SJCRH30 (cell line): ENCODE results near the gene FCMR. TPM values are rescaled to one million over a fixed set of nuclear protein-coding genes. Genes with fewer than 3 reads are reported as not detected.
A peak's percentile ranks its signal among the peaks of the same experiment; 100 is the strongest.
"Not testable (repeated sequence)": the region's sequence is repeated elsewhere in the genome, so short reads cannot be mapped to it uniquely, and the experiment has no call there.

Source experiments
- DNase-seq, 2 experiments: peaks; one replicate each; pipeline ENCODE4 v3.0.0-alpha.2; 2015 to 2020
- H3K27ac ChIP-seq: fragments of 250-450 bp; sonication (Bioruptor Pico); 2 replicates; pipeline ENCODE4 v1.5.1; 2020; ENCODE audit warnings: mild to moderate bottlenecking, moderate library complexity
- H3K27me3 ChIP-seq: fragments of 250-450 bp; sonication (Bioruptor Pico); 2 replicates; pipeline ENCODE4 v1.5.1; 2020; ENCODE audit warnings: mild to moderate bottlenecking, moderate library complexity
- H3K36me3 ChIP-seq: fragments of 250-450 bp; sonication (Bioruptor Pico); 2 replicates; pipeline ENCODE4 v1.5.1; 2020; ENCODE audit warnings: mild to moderate bottlenecking, moderate library complexity
- H3K4me1 ChIP-seq: fragments of 250-450 bp; sonication (Bioruptor Pico); 2 replicates; pipeline ENCODE4 v1.5.1; 2020; ENCODE audit warnings: mild to moderate bottlenecking, moderate library complexity
- H3K4me3 ChIP-seq: fragments of 250-450 bp; sonication (Bioruptor Pico); 2 replicates; pipeline ENCODE4 v1.5.1; 2020; ENCODE audit warnings: mild to moderate bottlenecking, moderate library complexity
- H3K9me3 ChIP-seq: fragments of 250-450 bp; sonication (Bioruptor Pico); replicated peaks from 2 replicates; pipeline ENCODE4 v1.5.1; 2020; ENCODE audit warnings: mild to moderate bottlenecking, moderate library complexity
- total RNA-seq: library from RNA; depleted of rRNA; stranded (reverse); fragments of >200 nt; shearing (Covaris generic); gene quantifications from 2 replicates; pipeline ENCODE4 v1.2.3, GENCODE V29; 2014

FCMR gene
- total RNA-seq, 1 experiment from 2014 or later, result not detected

DNA sequence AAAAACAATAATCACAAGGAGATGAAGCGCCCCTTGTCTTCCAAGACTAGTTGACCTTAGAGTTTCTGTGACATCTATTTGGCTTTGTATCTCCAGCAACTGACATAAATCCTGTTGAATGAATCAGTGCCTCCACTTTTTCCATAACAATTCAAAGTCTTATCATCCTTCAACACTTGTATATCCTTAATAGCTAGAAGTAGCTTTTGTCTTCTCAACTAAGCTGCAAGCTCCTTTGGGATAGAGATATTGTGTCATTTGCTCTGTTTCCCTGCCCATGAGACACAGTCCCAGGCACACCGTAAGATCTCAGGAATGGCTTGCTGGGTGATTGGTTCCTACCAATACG is 18.8 kb upstream of the FCMR start:
- DNase-seq, result no peak
- Histone ChIP-seq H3K36me3 (no peaks in the 10 kb centered on the region), H3K27ac (no peak overlapping the region), H3K4me1 (no peaks in the 10 kb centered on the region), H3K4me3 (no peak overlapping the region), H3K9me3 (no peaks in the 10 kb centered on the region), H3K27me3 (peaks cover 7% of the 10 kb centered on the region)

DNA sequence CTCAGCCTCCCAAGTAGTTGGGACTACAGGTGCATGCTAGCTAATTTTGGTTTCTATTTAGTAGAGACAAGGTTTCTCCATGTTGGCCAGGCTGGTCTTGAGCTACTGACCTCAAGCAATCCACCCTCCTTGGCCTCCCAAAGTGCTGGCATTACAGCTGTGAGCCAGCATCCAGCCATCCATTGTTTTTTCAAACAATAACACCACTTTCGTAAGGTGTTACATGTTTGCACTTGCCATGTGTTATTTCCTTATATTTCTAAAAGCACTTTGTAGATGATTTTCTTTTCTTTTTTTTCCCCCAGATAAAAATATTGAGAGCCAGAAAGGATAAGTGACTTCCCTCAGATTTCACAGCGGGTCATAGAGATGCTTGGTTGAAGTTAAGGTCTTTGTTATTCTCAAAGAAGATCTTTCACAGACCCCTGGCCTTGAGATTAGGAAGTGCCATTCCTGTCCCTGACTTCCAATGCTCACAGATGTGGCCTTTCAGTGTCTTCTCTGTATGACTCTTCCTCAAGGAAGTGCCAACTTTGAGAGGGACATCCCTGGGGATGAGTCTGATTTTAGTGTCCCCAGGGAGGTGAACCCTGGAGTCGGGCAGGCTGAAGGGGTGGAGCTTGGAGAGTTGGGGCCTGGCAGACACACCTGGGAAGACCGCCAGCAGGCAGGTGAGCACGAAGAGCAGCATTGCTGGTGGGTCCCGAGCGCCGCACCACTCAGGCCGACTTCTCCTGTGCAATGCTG is 18.3 kb upstream of the FCMR start:
- H3K4me1 ChIP-seq, result no peaks in the 10 kb centered on the region
- H3K27me3 ChIP-seq, result peaks cover 7% of the 10 kb centered on the region
- no peak overlapping the region for H3K4me3 ChIP-seq
- H3K27ac ChIP-seq, result no peak overlapping the region
- no peaks in the 10 kb centered on the region for H3K9me3 ChIP-seq
- no peaks in the 10 kb centered on the region for H3K36me3 ChIP-seq
- DNase-seq, result no peak

DNA sequence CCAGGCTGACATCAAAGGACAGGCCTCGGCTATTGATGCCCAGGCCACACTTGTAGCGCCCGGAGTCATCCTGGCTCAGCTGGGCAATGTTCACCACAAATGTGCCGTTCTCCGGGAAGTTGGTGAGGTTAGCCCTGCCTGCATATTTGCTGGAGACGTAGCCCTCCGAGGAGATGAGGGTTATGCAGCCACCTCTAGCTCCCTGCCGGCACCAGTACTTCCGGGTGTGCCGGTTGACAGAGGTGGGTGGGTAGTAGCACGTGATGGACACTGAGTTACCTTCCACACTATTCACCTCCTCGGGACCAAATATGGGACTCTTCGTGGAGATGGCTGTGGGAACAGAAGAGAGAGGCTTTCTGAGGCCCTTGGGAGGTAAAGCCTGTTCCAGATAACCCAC is 17.4 kb upstream of the FCMR start:
- peaks cover 7% of the 10 kb centered on the region for H3K27me3 ChIP-seq
- H3K4me3 ChIP-seq, result no peak overlapping the region
- no peaks in the 10 kb centered on the region for H3K36me3 ChIP-seq
- no peaks in the 10 kb centered on the region for H3K4me1 ChIP-seq
- DNase-seq, result no peak
- no peak overlapping the region for H3K27ac ChIP-seq
- no peaks in the 10 kb centered on the region for H3K9me3 ChIP-seq

DNA sequence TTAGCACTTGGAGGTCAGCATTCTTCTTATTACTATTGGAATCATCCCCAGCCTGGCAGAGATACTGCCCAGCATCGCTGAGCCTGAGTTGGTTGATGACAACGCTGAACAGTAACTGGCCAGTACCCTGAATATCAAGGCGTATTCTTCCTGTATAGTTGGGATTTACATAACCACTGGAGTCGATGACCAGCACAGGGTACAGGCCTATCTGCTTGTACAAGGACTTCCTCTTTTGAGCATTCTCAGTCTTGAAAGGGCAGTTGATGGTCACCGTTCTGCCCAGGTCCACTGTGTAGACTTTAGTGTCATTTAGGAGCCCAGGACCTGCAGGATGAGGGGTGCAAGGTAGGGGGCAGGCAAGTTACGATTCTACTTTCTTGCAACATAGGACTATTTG is 15.7 kb upstream of the FCMR start:
- H3K36me3 ChIP-seq, result no peaks in the 10 kb centered on the region
- H3K9me3 ChIP-seq, result no peaks in the 10 kb centered on the region
- H3K27ac ChIP-seq, result no peak overlapping the region
- no peak for DNase-seq
- no peaks in the 10 kb centered on the region for H3K4me1 ChIP-seq
- H3K4me3 ChIP-seq, result no peak overlapping the region
- peaks cover 3% of the 10 kb centered on the region for H3K27me3 ChIP-seq

DNA sequence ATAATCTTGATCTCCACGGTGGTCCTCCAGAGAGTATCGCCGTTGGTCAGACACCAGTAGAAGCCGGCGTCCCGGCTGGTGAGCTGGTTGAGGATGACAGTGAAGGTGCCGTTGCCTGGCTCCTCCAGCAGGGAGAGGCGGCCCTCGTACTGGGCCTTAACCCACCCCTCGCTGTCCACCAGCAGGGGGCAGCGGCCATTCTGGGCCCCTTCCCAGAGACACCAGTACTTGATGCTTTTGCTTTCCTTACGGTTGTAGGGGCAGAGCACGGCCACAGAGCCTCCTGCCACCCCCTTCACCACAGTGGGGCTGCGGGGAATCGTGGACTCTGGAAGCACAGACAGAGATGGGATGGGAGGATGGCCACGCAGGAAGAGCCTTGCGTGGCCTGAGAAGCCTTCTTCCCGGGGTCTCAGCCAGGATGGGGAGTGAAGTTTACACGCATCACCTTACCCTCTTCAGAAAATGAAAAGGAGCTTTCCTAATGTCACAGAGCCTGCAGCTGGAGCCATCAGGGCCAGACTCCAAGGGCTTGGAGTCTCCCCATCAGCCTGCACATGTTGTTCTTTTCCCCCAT is 13.8 kb upstream of the FCMR start:
- H3K4me3 ChIP-seq, result no peak overlapping the region
- peaks cover 10% of the 10 kb centered on the region for H3K27me3 ChIP-seq
- H3K27ac ChIP-seq, result no peak overlapping the region
- no peaks in the 10 kb centered on the region for H3K36me3 ChIP-seq
- no peaks in the 10 kb centered on the region for H3K9me3 ChIP-seq
- DNase-seq, result peak; percentile 42 to 57
- H3K4me1 ChIP-seq, result no peaks in the 10 kb centered on the region

DNA sequence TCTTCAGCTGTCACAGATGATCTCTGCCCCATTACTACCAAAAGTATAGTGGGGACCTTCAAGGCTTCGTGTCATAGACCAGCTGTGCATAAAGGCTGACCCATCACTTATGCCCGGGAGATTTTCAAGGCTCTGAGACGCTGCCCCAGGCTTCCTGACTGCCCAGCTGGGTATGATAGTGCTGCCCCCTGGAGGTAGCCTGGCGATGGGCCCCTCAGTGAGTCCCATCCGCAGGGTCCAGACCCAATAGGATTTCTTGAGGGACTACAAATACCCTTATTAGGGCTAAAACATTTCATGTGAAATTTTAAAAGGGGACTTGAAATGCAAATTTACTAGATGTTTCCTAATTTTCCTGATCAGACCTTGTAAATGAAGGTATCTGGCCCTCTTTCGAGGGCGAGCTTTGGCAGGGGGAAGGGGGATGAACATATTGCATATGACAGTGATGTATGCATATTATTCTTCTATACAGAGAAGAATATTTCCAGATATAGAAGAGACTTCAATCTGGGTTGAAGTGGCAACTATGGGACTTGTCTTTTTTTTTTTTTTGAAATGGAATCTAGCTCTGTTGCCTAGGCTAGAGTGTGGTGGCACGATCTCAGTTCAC is 11.7 kb upstream of the FCMR start:
- Histone ChIP-seq H3K4me1 (no peaks in the 10 kb centered on the region), H3K9me3 (no peaks in the 10 kb centered on the region), H3K27me3 (peaks cover 7% of the 10 kb centered on the region), H3K4me3 (no peak overlapping the region), H3K36me3 (no peaks in the 10 kb centered on the region), H3K27ac (no peak overlapping the region)
- DNase-seq, result peak; percentile 55 to 70

DNA sequence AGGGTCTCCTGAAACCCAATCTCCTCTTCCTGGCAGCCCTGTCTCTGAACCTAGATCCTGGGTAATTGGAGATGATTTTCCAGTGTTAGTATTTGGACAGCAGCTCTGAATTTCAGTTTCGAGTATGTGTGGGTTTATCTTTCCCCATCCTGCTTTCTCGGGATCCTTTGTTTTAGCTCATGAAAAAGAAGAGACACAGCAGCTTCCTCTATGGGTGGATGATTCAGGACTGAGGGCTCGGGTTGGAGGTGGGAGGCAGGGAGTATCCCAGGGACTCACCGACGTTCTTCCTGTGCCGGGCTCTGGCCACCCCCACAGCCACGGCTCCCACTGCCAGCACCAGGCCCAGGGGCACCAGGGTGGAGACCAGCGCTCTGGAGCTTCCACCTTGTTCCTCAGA is 10.4 kb upstream of the FCMR start:
- Histone ChIP-seq H3K4me1 (no peaks in the 10 kb centered on the region), H3K4me3 (no peak overlapping the region), H3K9me3 (no peaks in the 10 kb centered on the region), H3K36me3 (no peaks in the 10 kb centered on the region), H3K27ac (no peak overlapping the region), H3K27me3 (peaks cover 7% of the 10 kb centered on the region; the same call in 1 of the 2 replicates)
- DNase-seq, result no peak

DNA sequence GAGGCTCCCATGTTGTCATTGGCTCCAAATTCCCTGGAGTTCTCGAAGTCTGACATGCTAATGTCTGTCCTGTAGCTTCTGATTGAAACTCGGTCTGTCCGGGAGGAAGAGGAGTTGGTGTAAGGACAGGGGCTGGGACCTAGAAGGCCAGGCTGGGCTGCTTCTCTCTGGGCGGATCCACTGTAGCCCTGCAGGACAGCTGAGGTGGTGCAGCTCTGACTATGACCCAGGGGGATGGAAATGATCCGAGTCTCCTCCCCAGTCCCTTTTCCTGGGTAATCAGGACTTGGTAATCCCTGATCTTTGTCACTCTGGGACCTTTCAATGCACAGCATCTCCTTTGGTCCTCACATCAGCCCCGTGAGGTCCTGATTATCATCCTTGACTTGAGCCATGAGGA is 10.0 kb upstream of the FCMR start:
- H3K36me3 ChIP-seq, result no peaks in the 10 kb centered on the region
- no peak overlapping the region for H3K27ac ChIP-seq
- peaks cover 7% of the 10 kb centered on the region; the same call in 1 of the 2 replicates for H3K27me3 ChIP-seq
- no peaks in the 10 kb centered on the region for H3K9me3 ChIP-seq
- no peaks in the 10 kb centered on the region for H3K4me1 ChIP-seq
- no peak overlapping the region for H3K4me3 ChIP-seq
- DNase-seq, result no peak

DNA sequence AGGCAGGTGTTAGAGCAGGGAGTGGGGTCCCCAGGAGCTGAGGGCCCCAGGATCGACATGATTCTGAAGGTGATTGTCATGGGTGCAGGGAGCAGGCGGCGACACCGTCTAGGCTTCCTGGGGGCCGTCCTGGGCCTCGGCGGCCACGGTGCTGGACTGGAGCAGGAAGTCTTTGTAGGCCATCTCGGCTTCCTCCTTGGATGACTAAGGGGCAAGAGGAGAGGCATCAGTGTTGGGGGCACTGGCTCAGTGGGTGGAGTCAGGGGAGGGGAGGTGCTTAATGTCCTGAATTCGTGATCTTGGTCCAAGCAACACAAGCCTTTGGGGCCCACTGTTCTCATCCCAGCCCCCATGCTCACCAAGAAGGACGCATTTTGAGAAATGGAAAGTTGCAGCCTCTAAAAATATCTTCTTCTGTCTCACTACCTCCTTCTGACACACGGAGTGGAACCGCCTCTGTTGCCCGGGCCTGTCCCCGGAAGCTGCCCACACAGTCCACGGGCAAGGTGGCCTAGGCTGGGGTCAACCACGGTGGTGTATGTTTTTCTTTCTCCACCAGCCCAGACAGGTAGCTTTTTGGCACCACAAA is 8.6 kb upstream of the FCMR start:
- Histone ChIP-seq H3K9me3 (no peaks in the 10 kb centered on the region), H3K4me1 (no peaks in the 10 kb centered on the region), H3K27me3 (peaks cover 7% of the 10 kb centered on the region; the same call in 1 of the 2 replicates), H3K36me3 (no peaks in the 10 kb centered on the region), H3K4me3 (no peak overlapping the region), H3K27ac (no peak overlapping the region)
- DNase-seq, result no peak

DNA sequence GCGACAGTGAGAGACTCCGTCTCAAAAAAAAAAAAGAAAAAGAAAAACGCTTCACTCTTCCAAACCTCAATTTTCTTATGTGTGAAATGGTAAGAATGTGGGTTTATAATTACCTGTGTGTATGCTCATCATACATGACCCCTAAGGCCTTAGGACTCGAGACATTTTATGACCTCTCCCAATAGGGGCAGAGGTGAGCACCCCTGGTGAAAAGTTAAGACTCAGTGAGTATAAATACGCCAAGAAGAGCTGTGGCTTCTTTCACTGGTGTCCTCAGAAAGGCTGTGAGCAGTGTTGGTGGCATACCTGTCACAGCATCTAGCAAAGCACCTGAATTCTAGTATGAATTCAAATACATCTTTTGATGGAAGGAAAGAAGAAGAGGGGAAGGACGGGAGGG is 7.8 kb upstream of the FCMR start:
- DNase-seq, result no peak
- H3K27ac ChIP-seq, result no peak overlapping the region
- H3K4me3 ChIP-seq, result no peak overlapping the region

DNA sequence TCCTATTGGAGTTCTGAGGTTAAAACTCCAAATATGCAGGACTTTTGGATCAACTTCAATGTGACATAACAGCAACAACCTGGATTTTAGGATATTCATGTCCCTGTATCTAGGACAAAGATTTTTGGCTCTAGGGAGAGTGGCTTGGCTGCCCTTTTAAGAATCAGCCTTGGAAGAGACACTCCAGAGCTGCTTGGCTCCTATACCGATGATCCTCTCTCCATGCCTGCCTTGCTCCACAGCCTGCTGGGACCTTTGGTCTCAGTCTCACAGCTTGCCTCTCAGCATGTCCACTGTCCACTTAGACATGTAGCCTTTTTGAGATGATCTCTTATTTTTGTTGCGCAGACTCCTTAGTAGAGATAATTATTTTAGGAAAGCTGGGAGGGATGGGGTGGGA is 4.5 kb upstream of the FCMR start:
- Histone ChIP-seq H3K9me3 (no peaks in the 10 kb centered on the region), H3K4me3 (no peak overlapping the region), H3K4me1 (no peaks in the 10 kb centered on the region), H3K27ac (no peak overlapping the region), H3K27me3 (no peaks in the 10 kb centered on the region), H3K36me3 (no peaks in the 10 kb centered on the region)
- DNase-seq, result no peak

More for the DNA sequence above, 7.8 kb upstream of the FCMR start:
- Histone ChIP-seq H3K9me3 (no peaks in the 10 kb centered on the region), H3K4me1 (no peaks in the 10 kb centered on the region), H3K36me3 (no peaks in the 10 kb centered on the region), H3K27me3 (peaks cover 7% of the 10 kb centered on the region; the same call in 1 of the 2 replicates)

DNA sequence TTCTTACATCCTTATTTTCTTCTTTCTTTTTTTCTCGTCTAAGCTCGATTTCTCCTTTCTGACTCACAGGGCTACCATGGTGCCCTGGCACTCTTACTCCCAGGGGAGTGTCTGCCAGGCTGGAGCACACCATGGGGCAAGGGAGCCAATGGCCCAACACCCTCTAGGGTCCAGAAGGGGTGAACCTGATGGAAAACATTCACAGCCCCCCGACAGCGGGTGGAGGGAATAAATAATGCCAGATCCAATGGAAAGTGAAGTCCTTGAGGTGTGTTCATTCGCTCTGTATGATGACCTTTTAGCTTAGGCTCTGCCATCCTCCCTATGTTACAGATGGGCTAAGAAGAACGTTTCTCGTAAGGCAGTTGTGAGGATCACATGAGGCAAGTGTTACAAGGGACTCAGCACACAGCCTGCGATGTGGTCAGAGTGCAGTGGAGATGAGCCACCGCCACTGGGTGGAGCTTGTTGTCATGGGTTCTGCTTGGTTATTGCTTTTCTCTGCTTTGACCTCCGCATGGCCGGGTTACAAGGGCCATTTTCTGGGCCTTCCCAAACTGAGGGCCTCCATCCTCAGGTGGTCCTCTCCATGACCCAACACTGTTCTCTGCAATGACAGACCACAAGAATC is 3.5 kb upstream of the FCMR start:
- H3K4me1 ChIP-seq, result no peaks in the 10 kb centered on the region
- no peak overlapping the region for H3K27ac ChIP-seq
- no peak overlapping the region for H3K4me3 ChIP-seq
- H3K36me3 ChIP-seq, result no peaks in the 10 kb centered on the region
- peak in 1 of 2 experiments; percentile 15 for DNase-seq
- no peaks in the 10 kb centered on the region for H3K9me3 ChIP-seq
- no peaks in the 10 kb centered on the region for H3K27me3 ChIP-seq

DNA sequence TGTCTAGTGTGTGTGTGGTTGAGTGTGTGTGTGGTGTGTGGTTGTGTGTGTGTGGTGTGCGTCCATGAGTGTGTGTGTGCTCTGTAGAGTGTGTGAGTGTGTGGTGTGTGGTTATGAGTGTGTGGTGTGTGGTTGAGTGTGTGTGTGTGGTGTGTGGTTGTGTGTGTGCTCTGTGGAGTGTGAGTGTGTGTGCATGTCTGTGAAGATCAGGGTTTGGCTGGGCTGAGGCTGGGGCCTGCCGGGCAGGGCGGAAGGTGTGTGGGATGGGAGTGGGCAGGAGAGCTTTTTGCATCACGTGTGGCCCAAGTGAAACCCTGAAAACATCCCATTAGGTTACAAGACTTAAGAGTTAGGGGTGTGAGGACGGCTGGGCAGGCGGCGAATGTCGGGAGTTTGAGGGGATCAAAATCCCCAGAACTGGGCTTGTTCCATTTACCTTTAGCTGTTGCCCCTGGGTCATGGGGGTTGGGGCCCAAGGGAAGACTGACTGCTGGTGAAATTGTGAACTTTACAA is 2.9 kb upstream of the FCMR start:
- DNase-seq, result no peak
- H3K9me3 ChIP-seq, result no peaks in the 10 kb centered on the region
- no peaks in the 10 kb centered on the region for H3K4me1 ChIP-seq
- no peak overlapping the region for H3K4me3 ChIP-seq
- no peak overlapping the region for H3K27ac ChIP-seq
- H3K36me3 ChIP-seq, result no peaks in the 10 kb centered on the region
- no peaks in the 10 kb centered on the region for H3K27me3 ChIP-seq

DNA sequence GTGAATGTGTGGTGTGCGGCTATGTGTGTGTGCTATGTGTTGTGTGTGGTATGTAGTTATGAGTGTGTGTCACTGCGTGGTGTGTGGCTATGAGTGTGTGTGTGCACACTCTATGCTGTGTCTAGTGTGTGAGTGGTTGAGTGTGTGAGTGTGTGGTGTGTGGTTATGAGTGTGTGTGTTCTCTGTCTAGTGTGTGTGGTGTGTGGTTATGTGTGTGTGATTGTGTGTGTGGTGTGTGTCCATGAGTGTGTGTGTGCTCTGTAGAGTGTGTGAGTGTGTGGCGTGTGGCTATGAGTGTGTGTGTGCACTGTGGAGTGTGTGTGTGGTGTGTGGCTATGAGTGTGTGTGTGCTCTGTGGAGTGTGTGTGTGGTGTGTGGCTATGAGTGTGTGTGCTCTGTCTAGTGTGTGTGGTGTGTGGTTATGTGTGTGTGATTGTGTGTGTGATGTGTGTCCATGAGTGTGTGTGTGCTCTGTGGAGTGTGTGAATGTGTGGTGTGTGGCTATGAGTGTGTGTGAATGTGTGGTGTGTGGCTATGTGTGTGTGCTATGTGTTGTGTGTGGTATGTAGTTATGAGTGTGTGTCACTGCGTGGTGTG is 2.3 kb upstream of the FCMR start:
- H3K27ac ChIP-seq, H3K4me1 ChIP-seq, H3K9me3 ChIP-seq, DNase-seq, H3K4me3 ChIP-seq, H3K27me3 ChIP-seq, H3K36me3 ChIP-seq: not testable (repeated sequence)
